ENCODE data around the gene NSRP1. TPM values are rescaled to one million over a fixed set of nuclear protein-coding genes. Genes with fewer than 3 reads are reported as not detected.

NSRP1 gene
- total RNA-seq, 1 experiment from 2014 or later, result 13.9 TPM

DNA sequence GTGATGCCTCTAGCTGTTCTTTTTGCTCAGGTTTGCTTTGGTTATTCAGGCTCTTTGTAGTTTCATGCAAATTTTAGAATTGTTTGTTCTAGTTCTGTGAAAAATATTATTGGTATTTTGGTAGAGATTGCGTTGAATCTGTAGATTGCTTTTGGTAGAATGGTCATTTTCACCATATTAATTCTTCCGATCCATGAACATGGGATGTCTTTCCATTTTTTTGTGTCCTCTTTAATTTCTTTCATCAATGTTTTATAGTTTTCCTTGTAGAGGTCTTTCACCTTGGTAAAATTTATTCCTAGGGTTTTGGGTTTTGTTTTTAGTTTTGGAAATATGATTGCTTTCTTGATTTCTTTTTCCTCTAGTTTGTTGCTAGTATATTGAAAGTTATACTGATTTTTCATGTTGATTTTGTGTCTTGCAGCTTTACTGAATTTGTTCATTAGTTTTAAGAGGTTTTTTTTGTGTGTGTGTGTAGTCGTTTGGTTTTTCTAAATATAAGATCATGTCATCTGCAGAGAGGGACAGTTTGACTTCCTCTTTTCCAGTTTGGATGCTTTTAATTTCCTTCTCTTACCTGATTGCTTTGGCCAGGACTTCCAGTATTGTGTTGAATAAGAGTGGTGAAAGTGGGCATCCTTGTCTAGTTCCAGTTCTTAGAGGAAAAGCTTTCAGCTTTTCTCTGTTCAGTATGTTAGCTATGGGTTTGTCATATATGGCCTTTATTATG lies 42.4 kb downstream of the NSRP1 start:
- Histone ChIP-seq H3K36me3 (ENCODE audit: insufficient read depth, low read length) (peaks cover 34% of the 10 kb centered on the region), H3K79me2 (ENCODE audit: low read length) (peaks cover 91% of the 10 kb centered on the region), H3K9me2 (replicated peaks; ENCODE audit: insufficient read depth, low read length) (no peaks in the 10 kb centered on the region), H3K4me3 (ENCODE audit: low read length) (no peak overlapping the region), H3K9me3 (ENCODE audit: low read length) (no peaks in the 10 kb centered on the region), H3K4me1 (ENCODE audit: low read length) (peaks cover 28% of the 10 kb centered on the region), H3K9ac (ENCODE audit: low read length) (no peak overlapping the region), H3K4me2 (ENCODE audit: low read depth, low read length, poor library complexity, severe bottlenecking) (no peak overlapping the region), H3K27ac (ENCODE audit: low read length) (peak overlapping the region; percentile 36), H3K27me3 (ENCODE audit: low read length) (no peaks in the 10 kb centered on the region), H4K20me1 (ENCODE audit: insufficient read depth, low read depth, low read length) (no peaks in the 10 kb centered on the region), H2AFZ (ENCODE audit: low read length) (no peak overlapping the region)
- DNase-seq, result no peak

DNA sequence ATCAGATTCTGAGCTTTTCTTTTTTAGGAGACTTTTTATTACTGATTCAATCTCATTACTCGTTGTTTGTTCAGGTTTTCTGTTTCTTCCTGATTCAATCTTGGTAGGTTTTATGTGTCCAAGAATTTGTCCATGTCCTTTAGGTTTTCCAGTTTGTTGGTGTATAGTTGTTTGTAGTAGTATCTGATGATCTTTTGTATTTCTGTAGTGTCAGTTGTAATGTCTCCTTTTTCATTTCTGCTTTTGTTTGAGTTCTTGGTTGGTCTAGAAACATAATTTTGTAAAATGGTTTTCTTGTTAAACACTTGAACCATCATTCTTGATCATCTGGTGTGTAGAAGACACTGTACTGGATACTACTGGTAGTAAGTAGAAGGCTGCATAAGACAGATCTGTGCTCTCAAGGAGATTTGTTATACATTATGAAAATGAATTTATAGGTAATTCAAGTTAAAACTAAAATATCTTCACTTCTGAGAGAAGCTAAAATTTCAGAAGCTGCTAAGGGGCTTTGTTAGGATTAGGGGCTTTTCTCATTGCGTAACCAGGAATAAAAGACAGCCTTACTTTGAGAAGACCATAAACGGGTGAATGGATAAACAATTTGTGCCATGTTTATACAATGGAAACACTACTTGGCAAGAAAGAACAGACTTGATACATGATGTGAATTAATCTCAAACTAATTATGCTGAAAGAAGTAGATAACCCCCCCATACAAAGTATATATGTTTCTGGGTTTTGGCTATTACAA lies 44.0 kb downstream of the NSRP1 start:
- H3K4me2 ChIP-seq (ENCODE audit: low read depth, low read length, poor library complexity, severe bottlenecking), result no peak overlapping the region
- no peak overlapping the region for H2AFZ ChIP-seq (ENCODE audit: low read length)
- H3K9me2 ChIP-seq (replicated peaks; ENCODE audit: insufficient read depth, low read length), result no peaks in the 10 kb centered on the region
- DNase-seq, result no peak
- H3K36me3 ChIP-seq (ENCODE audit: insufficient read depth, low read length), result peaks cover 34% of the 10 kb centered on the region
- no peaks in the 10 kb centered on the region for H3K27me3 ChIP-seq (ENCODE audit: low read length)
- no peaks in the 10 kb centered on the region for H3K9me3 ChIP-seq (ENCODE audit: low read length)
- H4K20me1 ChIP-seq (ENCODE audit: insufficient read depth, low read depth, low read length), result no peaks in the 10 kb centered on the region
- H3K4me3 ChIP-seq (ENCODE audit: low read length), result no peak overlapping the region
- H3K27ac ChIP-seq (ENCODE audit: low read length), result no peak overlapping the region; the same call in 1 of the 2 replicates
- H3K9ac ChIP-seq (ENCODE audit: low read length), result no peak overlapping the region
- peaks cover 39% of the 10 kb centered on the region for H3K4me1 ChIP-seq (ENCODE audit: low read length)
- H3K79me2 ChIP-seq (ENCODE audit: low read length), result peaks cover 93% of the 10 kb centered on the region

DNA sequence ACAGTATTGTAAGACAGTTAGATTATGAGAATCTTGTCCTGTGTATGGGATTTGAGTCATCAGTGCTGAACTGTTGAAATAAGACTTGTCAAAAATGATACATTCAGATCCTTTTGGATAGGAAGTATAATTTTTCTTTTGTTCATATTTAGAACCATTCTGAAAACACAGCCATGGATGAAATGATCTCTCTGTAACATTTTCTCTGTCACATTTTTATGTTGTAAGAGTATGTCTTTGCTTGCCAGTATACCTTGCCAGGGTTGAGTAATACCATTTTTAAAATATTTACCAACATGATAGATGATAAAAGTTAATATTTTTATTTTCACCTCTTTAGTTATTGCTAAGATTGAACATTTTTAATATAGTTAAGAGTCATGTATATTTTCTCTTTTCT lies 45.0 kb downstream of the NSRP1 start:
- Histone ChIP-seq H3K4me3 (ENCODE audit: low read length) (no peak overlapping the region), H3K4me1 (ENCODE audit: low read length) (peaks cover 46% of the 10 kb centered on the region), H3K4me2 (ENCODE audit: low read depth, low read length, poor library complexity, severe bottlenecking) (no peak overlapping the region), H3K9ac (ENCODE audit: low read length) (no peak overlapping the region), H3K9me3 (ENCODE audit: low read length) (no peaks in the 10 kb centered on the region), H2AFZ (ENCODE audit: low read length) (no peak overlapping the region), H3K9me2 (replicated peaks; ENCODE audit: insufficient read depth, low read length) (no peaks in the 10 kb centered on the region), H3K27me3 (ENCODE audit: low read length) (no peaks in the 10 kb centered on the region), H4K20me1 (ENCODE audit: insufficient read depth, low read depth, low read length) (no peaks in the 10 kb centered on the region), H3K79me2 (ENCODE audit: low read length) (peaks cover 94% of the 10 kb centered on the region), H3K36me3 (ENCODE audit: insufficient read depth, low read length) (peaks cover 31% of the 10 kb centered on the region), H3K27ac (ENCODE audit: low read length) (peak overlapping the region; percentile 13; the same call in 1 of the 2 replicates)
- no peak for DNase-seq

GRCh38 chr17:30164531-30164930 lies 47.9 kb downstream of the NSRP1 start:
- H3K27ac ChIP-seq (ENCODE audit: low read length), result peak overlapping the region; percentile 50; the same call in 1 of the 2 replicates

DNA sequence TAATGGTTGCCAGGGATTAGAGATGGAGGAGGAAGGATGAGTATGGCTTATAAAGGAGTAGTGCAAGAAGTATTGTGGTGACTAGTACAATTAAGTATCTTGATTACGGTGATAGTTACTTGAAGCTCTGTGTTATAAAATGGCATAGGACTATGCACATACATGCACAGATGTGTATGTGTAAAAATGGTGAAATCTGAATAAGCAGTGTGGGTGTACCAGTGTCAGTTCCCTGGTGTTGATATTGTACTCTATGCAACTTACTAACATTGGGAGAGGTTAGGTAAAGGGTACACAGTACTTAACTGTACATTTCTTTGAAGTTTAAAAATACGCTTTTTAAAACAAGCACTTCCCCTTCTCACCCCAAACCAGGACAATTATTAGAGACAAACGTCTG lies 48.5 kb downstream of the NSRP1 start:
- no peaks in the 10 kb centered on the region for H4K20me1 ChIP-seq (ENCODE audit: insufficient read depth, low read depth, low read length)
- H3K4me2 ChIP-seq (ENCODE audit: low read depth, low read length, poor library complexity, severe bottlenecking), result peak overlapping the region; percentile 27
- peaks cover 37% of the 10 kb centered on the region for H3K4me1 ChIP-seq (ENCODE audit: low read length)
- H3K9me2 ChIP-seq (replicated peaks; ENCODE audit: insufficient read depth, low read length), result no peaks in the 10 kb centered on the region
- H3K9ac ChIP-seq (ENCODE audit: low read length), result no peak overlapping the region
- peaks cover 84% of the 10 kb centered on the region for H3K79me2 ChIP-seq (ENCODE audit: low read length)
- H3K9me3 ChIP-seq (ENCODE audit: low read length), result no peaks in the 10 kb centered on the region
- DNase-seq, result no peak
- H3K27ac ChIP-seq (ENCODE audit: low read length), result peak overlapping the region; percentile 50
- peak overlapping the region; percentile 6; the same call in 1 of the 2 replicates for H3K4me3 ChIP-seq (ENCODE audit: low read length)
- H3K36me3 ChIP-seq (ENCODE audit: insufficient read depth, low read length), result peaks cover 20% of the 10 kb centered on the region; the same call in 1 of the 2 replicates
- no peaks in the 10 kb centered on the region for H3K27me3 ChIP-seq (ENCODE audit: low read length)
- no peak overlapping the region for H2AFZ ChIP-seq (ENCODE audit: low read length)

More at GRCh38 chr17:30164531-30164930, 47.9 kb downstream of the NSRP1 start:
- no peaks in the 10 kb centered on the region for H4K20me1 ChIP-seq (ENCODE audit: insufficient read depth, low read depth, low read length)
- H3K4me1 ChIP-seq (ENCODE audit: low read length), result peaks cover 34% of the 10 kb centered on the region
- H3K4me2 ChIP-seq (ENCODE audit: low read depth, low read length, poor library complexity, severe bottlenecking), result peak overlapping the region; percentile 27
- H3K36me3 ChIP-seq (ENCODE audit: insufficient read depth, low read length), result peaks cover 19% of the 10 kb centered on the region; the same call in 1 of the 2 replicates
- H3K9me3 ChIP-seq (ENCODE audit: low read length), result no peaks in the 10 kb centered on the region
- H3K4me3 ChIP-seq (ENCODE audit: low read length), result no peak overlapping the region
- H3K27me3 ChIP-seq (ENCODE audit: low read length), result no peaks in the 10 kb centered on the region
- peaks cover 85% of the 10 kb centered on the region for H3K79me2 ChIP-seq (ENCODE audit: low read length)
- H3K9me2 ChIP-seq (replicated peaks; ENCODE audit: insufficient read depth, low read length), result no peaks in the 10 kb centered on the region
- H3K9ac ChIP-seq (ENCODE audit: low read length), result no peak overlapping the region
- H2AFZ ChIP-seq (ENCODE audit: low read length), result no peak overlapping the region
- DNase-seq, result no peak

GRCh38 chr17:30165960-30166359 lies 49.3 kb downstream of the NSRP1 start:
- H3K4me1 ChIP-seq (ENCODE audit: low read length), result peaks cover 45% of the 10 kb centered on the region
- no peak overlapping the region for H2AFZ ChIP-seq (ENCODE audit: low read length)
- DNase-seq, result no peak
- H4K20me1 ChIP-seq (ENCODE audit: insufficient read depth, low read depth, low read length), result no peaks in the 10 kb centered on the region
- no peaks in the 10 kb centered on the region for H3K9me3 ChIP-seq (ENCODE audit: low read length)
- H3K36me3 ChIP-seq (ENCODE audit: insufficient read depth, low read length), result peaks cover 15% of the 10 kb centered on the region; the same call in 1 of the 2 replicates
- H3K4me2 ChIP-seq (ENCODE audit: low read depth, low read length, poor library complexity, severe bottlenecking), result peak overlapping the region; percentile 27
- H3K9ac ChIP-seq (ENCODE audit: low read length), result no peak overlapping the region
- H3K4me3 ChIP-seq (ENCODE audit: low read length), result no peak overlapping the region
- H3K27me3 ChIP-seq (ENCODE audit: low read length), result no peaks in the 10 kb centered on the region
- H3K79me2 ChIP-seq (ENCODE audit: low read length), result peaks cover 84% of the 10 kb centered on the region
- H3K27ac ChIP-seq (ENCODE audit: low read length), result peak overlapping the region; percentile 50
- H3K9me2 ChIP-seq (replicated peaks; ENCODE audit: insufficient read depth, low read length), result no peaks in the 10 kb centered on the region

GRCh38 chr17:30170415-30170987 lies 53.9 kb downstream of the NSRP1 start:
- peaks cover 37% of the 10 kb centered on the region; the same call in 1 of the 2 replicates for H3K36me3 ChIP-seq (ENCODE audit: insufficient read depth, low read length)
- no peaks in the 10 kb centered on the region for H3K27me3 ChIP-seq (ENCODE audit: low read length)
- peaks cover 50% of the 10 kb centered on the region for H3K4me1 ChIP-seq (ENCODE audit: low read length)
- no peaks in the 10 kb centered on the region for H4K20me1 ChIP-seq (ENCODE audit: insufficient read depth, low read depth, low read length)
- H3K4me2 ChIP-seq (ENCODE audit: low read depth, low read length, poor library complexity, severe bottlenecking), result peak overlapping the region; percentile 41
- no peak overlapping the region for H2AFZ ChIP-seq (ENCODE audit: low read length)
- H3K79me2 ChIP-seq (ENCODE audit: low read length), result peaks cover 75% of the 10 kb centered on the region
- H3K4me3 ChIP-seq (ENCODE audit: low read length), result no peak overlapping the region
- H3K9ac ChIP-seq (ENCODE audit: low read length), result no peak overlapping the region
- peak overlapping the region; percentile 85 for H3K27ac ChIP-seq (ENCODE audit: low read length)
- no peaks in the 10 kb centered on the region for H3K9me3 ChIP-seq (ENCODE audit: low read length)
- H3K9me2 ChIP-seq (replicated peaks; ENCODE audit: insufficient read depth, low read length), result no peaks in the 10 kb centered on the region
- DNase-seq, result peak; percentile 47

DNA sequence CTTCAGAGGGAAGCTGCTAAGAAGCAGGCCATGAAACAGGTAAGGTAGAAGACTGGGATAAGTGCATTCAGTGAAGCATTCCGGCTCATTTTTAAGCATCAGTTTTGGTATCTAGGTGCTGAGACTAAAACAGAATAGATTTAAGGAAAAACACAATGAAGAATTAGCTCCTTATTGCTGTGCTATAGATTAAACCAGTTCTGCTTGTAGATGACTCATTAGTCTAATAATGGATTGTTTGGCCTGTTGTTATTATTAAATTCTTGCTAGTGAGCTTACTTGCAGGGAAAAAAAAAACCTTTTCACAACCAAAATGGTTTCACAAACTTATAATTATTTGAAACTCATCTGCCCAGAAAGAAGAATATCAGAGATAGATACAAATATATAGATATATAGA lies 55.9 kb downstream of the NSRP1 start:
- no peaks in the 10 kb centered on the region for H4K20me1 ChIP-seq (ENCODE audit: insufficient read depth, low read depth, low read length)
- H3K4me3 ChIP-seq (ENCODE audit: low read length), result no peak overlapping the region
- H3K9me2 ChIP-seq (replicated peaks; ENCODE audit: insufficient read depth, low read length), result no peaks in the 10 kb centered on the region
- no peaks in the 10 kb centered on the region for H3K9me3 ChIP-seq (ENCODE audit: low read length)
- H3K4me1 ChIP-seq (ENCODE audit: low read length), result peaks cover 41% of the 10 kb centered on the region
- no peaks in the 10 kb centered on the region for H3K27me3 ChIP-seq (ENCODE audit: low read length)
- H2AFZ ChIP-seq (ENCODE audit: low read length), result no peak overlapping the region
- no peak for DNase-seq
- H3K4me2 ChIP-seq (ENCODE audit: low read depth, low read length, poor library complexity, severe bottlenecking), result no peak overlapping the region
- H3K27ac ChIP-seq (ENCODE audit: low read length), result peak overlapping the region; percentile 85
- no peak overlapping the region for H3K9ac ChIP-seq (ENCODE audit: low read length)
- peaks cover 40% of the 10 kb centered on the region; the same call in 1 of the 2 replicates for H3K36me3 ChIP-seq (ENCODE audit: insufficient read depth, low read length)
- H3K79me2 ChIP-seq (ENCODE audit: low read length), result peaks cover 61% of the 10 kb centered on the region
